AG08396 (cell line): ENCODE data around the gene TMEM61.
"Not testable (repeated sequence)": the region's sequence is repeated elsewhere in the genome, so short reads cannot be mapped to it uniquely, and the experiment has no call there.

Experiments
- DNase-seq: peaks from one replicate; pipeline ENCODE4 v3.0.0; 2012; ENCODE audit warnings: low spot score, mixed read lengths

The TMEM61 gene

GRCh38 chr1:54962612-54963395, 17.6 kb upstream of the TMEM61 start:
- no peak for DNase-seq

GRCh38 chr1:54963829-54964228, 16.6 kb upstream of the TMEM61 start:
- DNase-seq: not testable (repeated sequence)

- peak; percentile 12 for DNase-seq
Observed at GRCh38 chr1:54965624-54966340, 14.6 kb upstream of the TMEM61 start.

GRCh38 chr1:54967372-54967771, 13.1 kb upstream of the TMEM61 start:
- DNase-seq: peak; percentile 14

GRCh38 chr1:54968551-54968950, 11.9 kb upstream of the TMEM61 start:
- DNase-seq: no peak

GRCh38 chr1:54969879-54970278, 10.5 kb upstream of the TMEM61 start:
- DNase-seq: no peak

- DNase-seq: no peak
Observed at GRCh38 chr1:54970901-54971300, 9.5 kb upstream of the TMEM61 start.

GRCh38 chr1:54971317-54971791, 9.1 kb upstream of the TMEM61 start:
- DNase-seq: peak; percentile 5

GRCh38 chr1:54972436-54972835, 8.0 kb upstream of the TMEM61 start:
- no peak for DNase-seq

- DNase-seq: peak; percentile 67
Observed at GRCh38 chr1:54973205-54973921, 7.1 kb upstream of the TMEM61 start.

GRCh38 chr1:54975356-54976108, 4.9 kb upstream of the TMEM61 start:
- no peak for DNase-seq

GRCh38 chr1:54976747-54977146, 3.7 kb upstream of the TMEM61 start:
- no peak for DNase-seq

- no peak for DNase-seq
Observed at GRCh38 chr1:54977533-54978297, 2.7 kb upstream of the TMEM61 start.

GRCh38 chr1:54978528-54979326, 1.7 kb upstream of the TMEM61 start:
- no peak for DNase-seq

- peak; percentile 21 for DNase-seq
Observed at GRCh38 chr1:54979327-54979891, 1.0 kb upstream of the TMEM61 start.

GRCh38 chr1:54980046-54980527, 341 bp upstream of the TMEM61 start:
- DNase-seq: no peak

- DNase-seq: no peak
Observed at GRCh38 chr1:54981466-54981865, 1.0 kb downstream of the TMEM61 start.

- no peak for DNase-seq
Observed at GRCh38 chr1:54982739-54983138, 2.3 kb downstream of the TMEM61 start.

GRCh38 chr1:54984131-54984842, 3.9 kb downstream of the TMEM61 start:
- no peak for DNase-seq
